Measurements from ENCODE around the gene VMAC.

VMAC gene

DNA sequence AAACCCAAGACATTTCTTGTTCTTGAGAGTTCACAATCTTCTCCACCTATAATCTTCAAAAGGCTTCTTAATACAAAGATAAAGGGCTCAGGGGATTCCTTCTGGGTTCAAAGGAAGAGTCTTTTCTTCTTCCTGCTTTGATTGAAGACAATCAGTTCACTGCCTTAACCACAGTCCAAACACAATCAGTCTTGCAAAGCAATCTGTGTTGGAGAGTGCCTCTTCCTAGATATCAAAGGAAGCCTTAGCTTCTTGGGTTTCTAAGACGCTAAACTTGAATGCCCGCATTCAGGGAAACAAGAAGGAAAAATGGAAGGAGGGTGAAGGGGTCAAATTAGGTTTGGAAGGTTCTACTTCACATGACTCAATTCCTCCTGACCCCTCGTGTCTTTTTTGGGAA is 46.1 kb downstream of the VMAC start:
- no peak for DNase-seq (ENCODE audit: extremely low read depth in 1 of 2, low read depth in 1 of 2)

DNA sequence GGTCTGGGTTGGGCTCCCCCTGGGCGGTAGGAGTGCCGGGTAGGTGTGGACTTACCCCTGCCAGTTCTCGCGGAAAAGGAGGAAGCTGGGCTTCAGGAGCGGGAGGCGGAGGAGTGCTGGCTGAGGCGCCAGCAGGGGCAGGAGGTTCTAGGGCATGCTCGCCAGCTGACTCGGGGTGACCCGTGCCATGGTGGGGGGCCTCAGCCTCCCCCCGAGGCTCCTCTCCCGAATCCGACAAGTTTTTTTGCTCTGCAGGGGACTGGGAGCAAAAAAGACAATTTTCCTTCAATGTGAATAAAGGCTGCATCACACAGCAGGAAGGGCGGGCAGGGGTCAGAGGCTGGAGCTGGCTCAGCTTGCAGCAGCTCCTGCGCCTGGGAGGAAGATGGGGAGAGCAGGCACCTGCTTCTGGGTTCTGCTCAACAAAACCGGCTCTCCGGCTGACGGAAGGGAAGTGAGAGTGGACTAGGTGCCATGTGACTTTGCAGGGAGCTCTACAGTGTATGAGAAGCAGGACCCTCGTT is 46.7 kb downstream of the VMAC start:
- no peak for DNase-seq (ENCODE audit: extremely low read depth in 1 of 2, low read depth in 1 of 2)

DNA sequence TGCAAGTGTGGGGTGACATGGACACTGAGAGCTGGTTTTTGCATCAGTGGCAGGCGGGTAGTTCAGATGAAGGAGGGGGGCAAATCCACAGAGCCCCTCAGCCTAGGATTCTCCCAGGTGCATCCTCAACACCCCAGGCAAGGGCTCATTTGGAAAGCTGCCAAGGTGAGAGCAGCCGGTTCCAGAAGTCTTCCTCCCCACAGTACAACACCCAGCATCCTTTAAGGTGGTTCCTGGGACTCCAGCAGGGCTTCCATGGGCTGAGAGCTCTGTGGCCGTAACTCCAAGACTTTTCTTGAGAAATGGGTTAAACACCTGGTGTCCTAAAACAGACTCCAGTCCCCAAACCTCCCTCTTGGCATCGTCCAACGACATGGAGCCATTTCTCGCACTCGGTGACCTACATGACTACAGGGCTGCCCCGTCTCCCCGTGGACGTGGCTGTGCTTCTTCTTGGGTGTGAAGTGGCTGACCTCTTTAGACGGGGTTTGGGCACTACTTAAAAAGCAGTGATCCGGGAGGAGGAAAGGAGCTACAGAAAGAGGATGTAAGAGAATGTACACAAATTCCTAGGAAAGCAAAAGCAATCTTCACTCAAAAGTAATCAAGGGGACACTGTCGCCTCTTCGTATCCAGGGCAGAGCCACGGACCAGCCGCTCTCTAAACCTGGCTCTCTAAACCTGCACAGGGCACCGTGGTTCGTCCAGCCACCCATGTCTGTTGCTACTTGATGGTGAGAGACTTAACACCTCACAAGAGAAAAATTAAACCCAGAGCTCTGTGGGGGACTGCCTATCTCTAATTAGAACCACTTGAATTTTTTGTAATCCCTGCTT is 47.7 kb downstream of the VMAC start:
- DNase-seq (ENCODE audit: extremely low read depth in 1 of 2, low read depth in 1 of 2), result no peak

DNA sequence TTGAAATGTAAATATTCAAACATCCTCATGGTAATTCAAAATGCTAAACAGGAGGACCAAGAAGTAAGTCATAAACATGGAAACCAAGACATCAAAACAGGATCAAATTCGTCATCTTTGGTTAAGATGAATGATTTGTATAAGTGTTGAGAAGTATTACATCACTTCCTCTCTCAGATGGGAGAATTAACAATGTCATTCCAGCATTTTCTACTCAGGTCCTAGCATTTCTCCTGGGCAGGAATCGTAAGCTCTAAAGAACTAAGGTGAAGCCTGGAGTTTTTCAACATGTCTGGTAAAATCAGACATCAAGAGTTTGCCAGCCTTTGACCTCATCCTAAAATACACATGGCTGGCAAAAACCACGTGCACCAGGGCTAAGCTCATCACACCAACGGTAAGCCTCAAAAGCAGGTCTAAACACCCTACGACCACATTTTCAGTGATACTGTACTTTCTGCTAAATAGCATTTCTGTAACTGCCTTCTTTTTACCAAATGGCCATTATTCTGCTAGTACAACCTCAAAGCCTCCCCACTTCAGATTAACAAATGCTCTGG is 48.4 kb downstream of the VMAC start:
- DNase-seq (ENCODE audit: extremely low read depth in 1 of 2, low read depth in 1 of 2), result no peak

DNA sequence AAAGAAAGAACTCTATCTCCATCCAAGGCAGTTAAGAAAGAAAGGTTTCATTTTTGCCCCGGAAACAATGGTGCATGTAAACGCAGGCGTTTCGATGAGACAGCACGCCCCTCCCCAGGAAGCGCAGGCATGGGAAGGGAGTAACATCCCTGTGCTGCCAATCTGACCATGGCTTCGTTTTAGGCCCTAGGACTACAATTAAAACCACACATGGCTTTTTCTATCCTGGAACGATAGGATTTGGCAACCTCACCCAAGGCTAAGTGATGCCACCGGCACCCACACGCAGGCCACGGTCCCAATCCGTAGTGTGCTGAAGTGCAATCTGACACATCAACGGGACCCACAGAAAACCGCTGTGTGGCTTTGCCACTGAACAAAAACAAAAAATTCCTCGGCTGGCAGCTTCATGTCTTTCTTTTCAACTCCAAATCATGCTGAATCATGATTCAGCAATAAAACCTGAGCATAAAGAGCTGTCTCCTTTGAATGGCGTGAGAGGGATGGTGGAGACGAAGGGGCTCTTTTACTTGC is 49.1 kb downstream of the VMAC start:
- no peak for DNase-seq (ENCODE audit: extremely low read depth in 1 of 2, low read depth in 1 of 2)

DNA sequence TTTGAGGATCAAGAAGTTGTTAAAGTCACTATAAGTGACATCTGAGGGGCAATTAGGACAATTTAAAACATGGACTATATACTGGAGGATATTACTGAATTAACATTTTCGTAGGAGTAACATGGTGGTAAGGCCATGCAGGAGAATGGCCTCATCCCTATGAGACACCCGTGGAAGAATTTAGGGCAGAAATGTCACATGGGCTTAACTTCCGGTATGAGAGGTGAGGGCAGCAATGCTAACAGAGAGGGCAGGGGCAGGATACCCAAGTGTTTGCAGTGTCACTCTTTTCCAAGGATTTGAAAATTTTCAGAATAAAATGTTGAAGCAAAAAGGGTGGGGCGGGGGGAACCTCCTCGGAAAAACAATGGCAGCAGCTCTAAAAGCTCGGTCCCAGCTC is 49.6 kb downstream of the VMAC start:
- no peak for DNase-seq (ENCODE audit: extremely low read depth in 1 of 2, low read depth in 1 of 2)

DNA sequence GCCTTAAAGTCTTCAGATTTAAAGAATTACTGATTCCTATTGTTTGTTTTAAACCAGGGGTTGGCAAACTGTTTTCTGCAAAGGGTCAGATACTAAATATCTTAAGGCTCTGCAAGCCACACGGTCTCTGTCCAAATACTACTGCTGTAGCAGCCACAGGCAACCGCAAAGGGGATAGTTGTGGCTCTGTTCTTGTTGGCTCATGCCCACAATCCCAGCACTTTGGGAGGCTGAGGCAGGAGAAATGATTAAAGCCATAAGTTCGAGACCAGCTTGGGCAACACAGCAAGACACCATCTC is 50.9 kb downstream of the VMAC start:
- no peak for DNase-seq (ENCODE audit: extremely low read depth in 1 of 2, low read depth in 1 of 2)

DNA sequence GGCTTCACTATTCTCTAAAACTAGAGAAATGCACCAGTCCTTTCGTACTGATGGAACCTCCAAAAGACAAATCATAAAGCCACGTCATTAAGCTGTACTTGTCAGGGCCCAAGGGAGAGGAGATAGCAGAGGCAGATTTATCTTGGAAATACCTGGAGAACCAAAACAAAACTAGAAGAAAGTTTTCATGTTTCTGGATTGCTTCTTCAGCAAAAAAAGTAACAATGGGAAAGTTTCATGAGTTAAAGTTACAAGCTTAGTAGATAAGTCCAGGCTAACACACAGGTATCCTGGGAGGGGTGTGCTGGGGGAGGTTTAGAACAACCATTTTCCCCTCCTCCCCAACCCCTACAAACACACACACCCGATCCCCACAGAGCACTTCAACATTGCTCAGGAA is 51.7 kb downstream of the VMAC start:
- no peak for DNase-seq (ENCODE audit: extremely low read depth in 1 of 2, low read depth in 1 of 2)

DNA sequence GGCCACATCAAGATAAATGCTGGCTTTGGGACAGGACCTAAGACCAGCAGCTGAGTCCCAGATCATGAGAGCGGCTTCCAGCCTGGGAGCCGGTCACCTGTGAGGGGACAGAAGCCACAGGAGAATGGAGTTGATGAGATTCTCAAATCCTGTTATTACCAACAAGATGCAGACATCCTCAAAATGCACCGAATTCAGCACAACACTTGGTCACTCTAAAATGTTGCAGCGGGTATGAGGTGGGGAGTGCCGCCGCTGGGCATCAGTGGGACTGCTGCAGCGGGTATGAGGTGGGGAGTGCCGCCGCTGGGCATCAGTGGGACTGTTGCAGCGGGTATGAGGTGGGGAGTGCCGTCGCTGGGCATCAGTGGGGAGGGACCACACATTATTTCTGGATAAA is 52.1 kb downstream of the VMAC start:
- DNase-seq (ENCODE audit: extremely low read depth in 1 of 2, low read depth in 1 of 2), result no peak

DNA sequence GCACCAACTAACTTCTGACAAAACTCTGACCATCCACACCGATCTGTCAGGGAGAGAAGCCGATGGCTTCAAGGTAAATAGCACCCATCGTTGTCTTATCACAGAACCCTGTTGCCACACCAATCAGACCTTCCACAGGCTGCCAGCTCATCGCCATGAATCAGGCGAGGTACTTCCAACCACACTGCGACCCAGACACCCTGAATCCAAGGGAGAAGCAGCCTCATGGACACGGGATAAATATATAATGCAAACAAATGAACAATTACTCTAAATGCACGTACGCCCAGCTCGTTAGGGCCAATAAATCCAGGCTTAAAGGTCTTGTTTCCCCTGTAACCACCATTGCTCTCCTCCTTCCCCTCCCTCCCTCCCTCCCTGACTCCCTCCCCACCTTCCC is 52.5 kb downstream of the VMAC start:
- DNase-seq (ENCODE audit: extremely low read depth in 1 of 2, low read depth in 1 of 2), result no peak

DNA sequence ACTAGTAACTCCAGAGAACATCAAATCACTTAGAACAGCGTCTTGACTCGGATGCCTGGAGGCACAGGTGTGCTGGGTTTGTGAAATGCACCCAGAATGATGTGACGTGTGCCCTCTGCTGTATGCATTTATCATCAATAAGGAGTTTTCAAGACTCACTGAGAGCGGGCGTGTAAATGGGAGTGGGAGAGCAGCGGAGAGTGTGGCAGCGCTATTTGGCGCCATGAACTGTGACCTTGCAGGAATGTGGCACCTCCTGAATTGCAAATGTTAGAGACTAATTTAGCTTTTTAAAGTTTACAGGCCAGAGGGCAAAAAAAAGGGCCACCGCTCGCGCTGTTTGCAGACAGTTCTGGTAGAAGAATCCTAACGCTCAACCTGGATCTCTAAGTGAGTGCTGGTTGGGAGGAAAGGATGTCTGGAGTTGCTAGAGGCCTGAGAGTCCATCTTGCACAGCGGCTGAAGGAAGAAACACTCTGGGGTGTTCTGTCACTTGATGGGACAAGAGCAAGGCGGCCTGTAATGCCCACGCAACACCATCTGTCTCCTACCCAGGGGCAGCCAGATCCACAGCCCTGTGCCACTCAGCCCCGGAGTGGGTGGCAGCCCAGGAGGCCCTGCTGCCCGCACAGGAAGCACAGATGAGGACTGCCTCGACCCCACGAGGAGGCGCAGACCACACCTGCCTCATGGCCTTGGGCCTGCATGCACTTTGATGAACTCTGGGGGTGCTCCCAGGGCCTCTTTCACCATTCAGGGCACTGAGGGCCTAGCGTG is 53.6 kb downstream of the VMAC start:
- DNase-seq (ENCODE audit: extremely low read depth in 1 of 2, low read depth in 1 of 2), result no peak

DNA sequence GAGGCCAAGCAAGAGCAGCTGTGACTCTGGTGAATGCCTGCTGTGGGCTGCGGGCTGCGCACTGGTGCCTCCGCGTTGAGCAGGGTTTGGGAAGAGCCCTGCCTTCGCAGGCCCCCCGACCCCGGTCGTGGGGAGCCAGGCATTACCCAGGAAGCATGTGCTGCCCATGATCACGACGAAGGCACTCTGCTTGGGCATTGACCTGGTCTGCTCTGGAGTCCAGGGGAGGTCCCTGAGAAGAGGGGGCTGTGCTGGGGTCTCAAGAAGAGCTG is 54.1 kb downstream of the VMAC start:
- no peak for DNase-seq (ENCODE audit: extremely low read depth in 1 of 2, low read depth in 1 of 2)

DNA sequence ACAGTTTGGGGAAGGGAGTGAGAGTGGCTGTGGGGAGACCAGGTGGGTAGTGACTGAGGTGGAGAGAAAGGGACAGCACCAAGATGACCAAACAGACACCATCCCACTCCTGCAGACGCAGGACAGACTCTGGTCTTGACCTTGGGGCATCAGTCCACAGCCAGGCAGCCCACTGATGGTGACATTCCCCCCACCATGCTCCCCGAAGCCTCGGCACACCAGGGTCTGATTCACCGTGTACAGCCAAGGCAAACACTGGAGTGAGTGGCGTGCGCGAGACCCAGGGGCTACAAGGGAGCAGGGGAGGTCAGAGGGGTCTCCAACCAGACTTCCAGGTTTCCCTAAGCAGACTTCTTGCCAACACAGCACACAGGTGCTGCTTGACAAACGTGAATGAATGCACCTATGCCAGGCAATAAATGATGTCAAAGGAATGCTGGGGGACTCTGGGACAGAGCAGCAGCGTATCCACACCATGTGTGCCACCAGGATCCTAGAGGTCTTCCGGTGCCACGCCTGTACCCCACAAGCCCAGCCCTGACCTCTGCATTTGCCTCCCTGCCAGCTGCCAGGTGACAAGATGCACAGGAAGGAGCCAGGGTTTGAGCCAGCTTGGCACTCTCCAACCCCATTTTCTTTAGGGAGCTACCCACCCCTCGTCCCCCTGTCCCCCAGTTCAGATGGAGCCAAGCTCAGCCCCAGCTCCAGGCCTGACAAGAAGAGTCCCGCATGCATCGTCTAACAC is 54.8 kb downstream of the VMAC start:
- DNase-seq (ENCODE audit: extremely low read depth in 1 of 2, low read depth in 1 of 2), result no peak

All from stimulated activated CD8-positive, alpha-beta memory T cell treated with anti-CD3 and anti-CD28 coated beads, Interleukin-7, amount 100 ng/mL, for 48 hours (primary cell).